Heart left ventricle (tissue), 16 donors: ENCODE measurements around the gene PRICKLE3. TPM values are rescaled to one million over a fixed set of nuclear protein-coding genes. Genes with fewer than 3 reads are reported as not detected.

Source experiments
- ATAC-seq, 4 donors: fragments of 200-7000 bp; cut with Tn5 transposase; one replicate each; pipeline ENCODE4 v1.9.1; 2020 to 2022; ENCODE audit warnings: moderate library complexity in 4 of 4, mild to moderate bottlenecking in 3 of 4, moderate number of reproducible peaks in 1 of 4
- DNase-seq, 5 donors: peaks; one replicate each; pipeline ENCODE4 v3.0.0-alpha.2; 2020
- H3K27ac ChIP-seq, 12 donors: fragments of 200-600 bp; sonication (generic) in 4 of 12; one replicate each; pipeline versions ENCODE4 v1.5.0 to v1.8.0; 2016 to 2022; ENCODE audit warnings: mild to moderate bottlenecking in 2 of 12
- H3K27me3 ChIP-seq, 9 donors: fragments of 200-600 bp; sonication (generic) in 2 of 9; one replicate each; pipeline versions ENCODE4 v1.5.1 to v1.8.0; 2016 to 2022; ENCODE audit warnings: mild to moderate bottlenecking in 3 of 9
- H3K36me3 ChIP-seq, 9 donors: fragments of 200-600 bp; sonication (generic) in 2 of 9; one replicate each; pipeline versions ENCODE4 v1.5.0 to v1.8.0; 2018 to 2022; ENCODE audit warnings: mild to moderate bottlenecking in 2 of 9
- H3K4me1 ChIP-seq, 12 donors: fragments of 200-600 bp; sonication (generic) in 4 of 12; one replicate each; pipeline versions ENCODE4 v1.5.0 to v1.8.0; 2016 to 2022; ENCODE audit warnings: mild to moderate bottlenecking in 3 of 12
- H3K4me3 ChIP-seq, 12 donors: fragments of 200-600 bp; sonication (generic) in 4 of 12; one replicate each; pipeline versions ENCODE4 v1.5.0 to v1.8.0; 2017 to 2022; ENCODE audit warnings: mild to moderate bottlenecking in 9 of 12, moderate library complexity in 4 of 12
- H3K9me3 ChIP-seq, 12 donors: fragments of 200-600 bp; sonication (generic) in 4 of 12; one replicate each; pipeline versions ENCODE4 v1.5.0 to v1.8.0; 2016 to 2022; ENCODE audit warnings: mild to moderate bottlenecking in 1 of 12
- POLR2A ChIP-seq, 2 donors: fragments of 450-650 bp; IDR thresholded peaks; one replicate each; pipeline ENCODE4 v1.6.1; 2017; ENCODE audit warnings: antibody characterized with exemption in 2 of 2, mild to moderate bottlenecking in 2 of 2, moderate library complexity in 2 of 2
- WGBS, 4 donors: extraction: QIAGEN DNeasy Blood & Tissue Kit in 2 of 4; methylation state at CpG; one replicate each; pipeline versions ENCODE4 v1.1.5 to v1.1.7; 2013 to 2018; 5-methylcytosine and 5-hydroxymethylcytosine counted together
- intact Hi-C, 10 donors: fragments of 100-400 bp; cut with DNase I; formaldehyde crosslinking; loops; one replicate each; pipeline versions ENCODE4 v1.11.1 to v1.14.2; 2022
- polyA plus RNA-seq, 2 donors: library from polyadenylated mRNA; stranded (reverse); fragments of 200-250 nt; gene quantifications; one replicate each; pipeline ENCODE4 v1.2.3, GENCODE V29; 2013
- total RNA-seq, 9 donors: library from RNA; depleted of rRNA in 2 of 9; stranded (reverse); fragments of >200 nt in 2 of 9; fragmentation: NEBNext Ultra II Directional in 3 of 9; extraction: Animal tissue kit (Norgen Biotek cat#: 25700) in 3 of 9; gene quantifications; one replicate each; pipeline versions ENCODE4 v1.1.0 to v1.2.4, GENCODE V29; 2016 to 2023
- TF ChIP-seq, protein P1 (sequence below), 12 donors: fragments of 200-600 bp; sonication (generic) in 4 of 12; IDR thresholded peaks; one replicate each; pipeline versions ENCODE4 v1.5.0 to v1.8.0; 2018 to 2022; ENCODE audit warnings: antibody characterized with exemption in 12 of 12, mild to moderate bottlenecking in 5 of 12
- donor health status: ischemic (EF 13 %, LVEDD 7.1; RV severe dilation, severe dysfunction).
- donor health status: healthy with polysubstance abuse.
- donor health status: DM: no; HTN: yes; CAD: no.
- donor health status: DM: no; HTN: no; CAD: no.
- donor health status: ischemic (EF 25% LVEDD 6.9; RV normal size, moderate dysfunction).
- donor health status: ischemic (EF 25% LVEDD 5.7; RV mildly dilated, moderate dysfunction).
- donor health status: healthy.
- donor health status: DM: yes; HTN: yes; CAD: no.
- donor health status: ischemic (EF 35%, LVEDD 5.7; RV mildly dilated, moderate dysfunction).
- donor health status: nonischemic (EF 11% LVEDD 7.7; RV severe dilation, severe dysfunction).
- donor health status: DM: yes; HTN: yes; CAD: no.
- donor health status: PGD.
- donor health status: ischemic (EF 29% LVEDD 5.4; RV normal size, mild dysfunction).
- donor health status: nonischemic (EF 23%, LVEDD 6.1; RV moderate dilation, normal function).

The PRICKLE3 gene
- total and polyA plus RNA-seq, 11 donors: 6.5 to 13.2 (median 9.3) TPM

DNA sequence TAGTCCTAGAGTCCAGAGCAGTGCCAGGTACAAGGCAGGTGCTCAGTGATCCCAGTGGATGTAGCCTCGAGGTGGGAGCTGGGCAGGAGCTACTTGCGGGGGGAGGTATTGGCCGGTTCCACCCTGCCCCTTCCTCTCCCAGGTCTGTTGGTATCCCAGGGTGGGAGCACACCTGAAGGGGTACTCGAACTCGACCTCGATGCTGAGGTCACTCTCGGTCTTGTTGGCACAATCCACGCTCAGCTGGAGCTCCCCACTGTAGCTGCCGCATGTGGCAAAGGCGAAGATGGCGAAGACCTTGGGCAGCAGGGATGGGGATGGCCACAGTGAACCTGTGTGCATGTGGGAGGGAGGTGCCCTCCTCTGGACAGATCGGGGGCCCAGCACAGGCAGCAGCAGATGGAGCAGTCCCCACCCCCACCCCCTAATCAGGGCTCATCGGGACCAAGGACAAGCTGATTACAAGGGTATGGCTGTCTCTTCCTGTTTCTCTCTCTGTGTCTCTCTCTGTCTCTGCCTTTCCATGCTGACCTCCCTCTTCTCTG, 11.4 kb upstream of the PRICKLE3 start:
- Histone ChIP-seq H3K9me3 (no peaks in the 10 kb centered on the region), H3K27ac (no peak overlapping the region), H3K4me3 (no peak overlapping the region), H3K27me3 (no peaks in the 10 kb centered on the region), H3K4me1 (peaks cover 0 to 11% (median 2%) of the 10 kb centered on the region in 12 donors), H3K36me3 (no peaks in the 10 kb centered on the region)
- WGBS, 4 donors: 64 to 77% (median 68%) methylated on average over 12 to 13 of the region's 13 CpGs
- no peak for ATAC-seq
- intact Hi-C loops: loop anchor here in 4 of 10 donors (5.0 to 10.0 kb wide), 4 partner anchors 67 to 727 kb away; partner anchors contain the start of genes CLCN5 (in 1 of the 4), FOXP3 (in 1 of the 4) and PPP1R3F (in 1 of the 4)
- no peak for TF ChIP-seq POLR2A (IDR thresholded peaks at IDR 0.05)
- TF ChIP-seq, protein P1, sequence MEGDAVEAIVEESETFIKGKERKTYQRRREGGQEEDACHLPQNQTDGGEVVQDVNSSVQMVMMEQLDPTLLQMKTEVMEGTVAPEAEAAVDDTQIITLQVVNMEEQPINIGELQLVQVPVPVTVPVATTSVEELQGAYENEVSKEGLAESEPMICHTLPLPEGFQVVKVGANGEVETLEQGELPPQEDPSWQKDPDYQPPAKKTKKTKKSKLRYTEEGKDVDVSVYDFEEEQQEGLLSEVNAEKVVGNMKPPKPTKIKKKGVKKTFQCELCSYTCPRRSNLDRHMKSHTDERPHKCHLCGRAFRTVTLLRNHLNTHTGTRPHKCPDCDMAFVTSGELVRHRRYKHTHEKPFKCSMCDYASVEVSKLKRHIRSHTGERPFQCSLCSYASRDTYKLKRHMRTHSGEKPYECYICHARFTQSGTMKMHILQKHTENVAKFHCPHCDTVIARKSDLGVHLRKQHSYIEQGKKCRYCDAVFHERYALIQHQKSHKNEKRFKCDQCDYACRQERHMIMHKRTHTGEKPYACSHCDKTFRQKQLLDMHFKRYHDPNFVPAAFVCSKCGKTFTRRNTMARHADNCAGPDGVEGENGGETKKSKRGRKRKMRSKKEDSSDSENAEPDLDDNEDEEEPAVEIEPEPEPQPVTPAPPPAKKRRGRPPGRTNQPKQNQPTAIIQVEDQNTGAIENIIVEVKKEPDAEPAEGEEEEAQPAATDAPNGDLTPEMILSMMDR (IDR thresholded peaks at IDR 0.05): no peak
- no peak for DNase-seq

DNA sequence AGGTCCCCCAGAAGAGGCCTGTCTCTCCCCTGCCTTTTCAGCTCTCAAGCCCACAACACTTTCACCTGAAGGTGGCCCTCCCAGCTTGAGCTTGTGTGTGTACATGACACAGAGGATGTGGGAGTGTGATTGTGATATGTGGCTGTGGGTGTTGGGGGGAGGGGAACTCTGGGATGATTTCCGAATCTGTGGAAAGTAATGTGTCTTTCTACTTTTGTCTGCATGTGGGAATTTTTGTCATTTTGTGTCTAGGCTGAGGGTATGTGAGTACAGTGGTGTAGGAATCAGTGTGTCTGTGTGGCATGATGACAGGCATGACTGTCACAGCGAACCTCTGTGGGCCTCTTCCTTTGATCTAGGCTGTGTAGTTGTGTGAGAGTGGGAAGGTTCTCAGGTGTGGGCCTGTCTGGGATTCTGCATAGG, 7.4 kb upstream of the PRICKLE3 start:
- intact Hi-C loops: loop anchor here in 4 of 10 donors (5.0 to 10.0 kb wide), 4 partner anchors 71 to 731 kb away; partner anchors contain the start of genes PPP1R3F (in 2 of the 4), CLCN5 (in 1 of the 4) and FOXP3 (in 1 of the 4)
- no peak for ATAC-seq
- Histone ChIP-seq H3K36me3 (no peaks in the 10 kb centered on the region), H3K9me3 (no peaks in the 10 kb centered on the region), H3K27me3 (no peaks in the 10 kb centered on the region), H3K4me1 (peaks cover 0 to 10% (median 2%) of the 10 kb centered on the region in 12 donors), H3K4me3 (no peak overlapping the region), H3K27ac (no peak overlapping the region)
- no peak for TF ChIP-seq POLR2A (IDR thresholded peaks at IDR 0.05)
- TF ChIP-seq, protein P1 (IDR thresholded peaks at IDR 0.05): no peak
- 60 to 78% (median 70%) methylated on average over 2 of the region's 2 CpGs for WGBS, 4 donors
- no peak for DNase-seq

DNA sequence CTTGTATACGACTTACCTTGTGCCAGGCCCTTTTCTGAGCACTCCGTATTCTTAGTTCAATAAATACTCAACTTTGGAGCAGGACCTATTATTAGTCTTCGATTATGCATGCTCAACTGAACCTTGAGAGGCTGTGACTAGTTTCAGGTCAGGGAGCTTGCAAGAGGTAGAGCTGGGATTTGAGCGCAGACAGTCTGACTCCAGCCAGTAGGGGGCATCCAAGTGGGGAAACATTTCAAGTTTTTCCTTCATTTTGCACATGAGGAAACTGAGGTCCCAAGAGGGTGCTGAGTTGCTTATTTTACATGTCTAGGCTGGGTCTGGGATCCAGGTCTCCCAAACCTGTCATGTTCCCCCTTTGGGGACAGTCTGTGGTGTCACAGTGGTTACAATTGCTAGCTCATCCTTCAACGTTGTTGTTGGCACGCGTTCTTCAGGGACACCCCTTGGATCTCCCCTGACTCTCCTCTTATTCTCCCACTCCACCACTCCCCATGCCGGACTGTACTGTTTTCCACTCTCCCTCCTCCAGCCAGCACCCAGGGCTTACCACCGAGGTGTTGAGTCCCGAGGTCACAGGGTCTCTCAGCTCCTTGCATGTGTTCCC, 6.7 kb upstream of the PRICKLE3 start:
- no peaks in the 10 kb centered on the region for H3K36me3 ChIP-seq
- H3K4me3 ChIP-seq: no peak overlapping the region
- intact Hi-C loops: loop anchor here in 4 of 10 donors (5.0 to 10.0 kb wide), 4 partner anchors 72 to 732 kb away; partner anchors contain the start of genes PPP1R3F (in 2 of the 4), CLCN5 (in 1 of the 4) and FOXP3 (in 1 of the 4)
- no peaks in the 10 kb centered on the region for H3K27me3 ChIP-seq
- H3K4me1 ChIP-seq: peaks cover 0 to 10% (median 2%) of the 10 kb centered on the region in 12 donors
- 61 to 66% (median 64%) methylated on average over 10 of the region's 10 CpGs for WGBS, 4 donors
- H3K27ac ChIP-seq: no peak overlapping the region
- no peak for ATAC-seq
- no peaks in the 10 kb centered on the region for H3K9me3 ChIP-seq
- DNase-seq: no peak
- no peak for TF ChIP-seq POLR2A (IDR thresholded peaks at IDR 0.05)
- TF ChIP-seq, protein P1 (IDR thresholded peaks at IDR 0.05): peak in 11 of 12 donors; percentile 20 to 56 (median 45)

DNA sequence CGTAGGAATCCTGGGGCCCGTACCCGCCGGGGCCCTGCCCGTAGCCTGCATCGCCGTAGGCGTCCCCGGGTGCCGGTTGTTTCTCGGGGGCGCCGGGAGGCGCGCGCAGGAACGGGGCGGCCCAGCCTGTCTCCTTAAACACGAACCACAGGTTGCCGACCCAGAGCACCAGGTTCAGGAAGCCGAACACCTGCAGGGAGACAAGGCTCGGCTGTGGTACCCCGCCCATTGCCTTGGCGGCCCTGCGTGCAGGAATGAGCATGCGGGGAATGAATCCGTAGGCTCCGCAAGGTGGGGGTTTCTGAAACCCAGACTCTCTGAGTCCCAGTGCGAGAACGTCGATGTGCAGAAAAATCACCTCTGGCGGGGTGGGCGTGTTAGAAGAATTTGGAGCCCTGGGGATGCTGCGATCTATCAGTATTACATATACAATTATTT, 5.4 kb upstream of the PRICKLE3 start:
- no peaks in the 10 kb centered on the region for H3K9me3 ChIP-seq
- TF ChIP-seq, protein P1 (IDR thresholded peaks at IDR 0.05): peak in 1 of 12 donors; percentile 8
- no peak for TF ChIP-seq POLR2A (IDR thresholded peaks at IDR 0.05)
- ATAC-seq: no peak
- DNase-seq: no peak
- no peaks in the 10 kb centered on the region for H3K27me3 ChIP-seq
- H3K4me1 ChIP-seq: peaks cover 0 to 10% (median 2%) of the 10 kb centered on the region in 12 donors
- 1 to 45% (median 23%) methylated on average over 13 to 34 of the region's 34 CpGs for WGBS, 4 donors
- intact Hi-C loops: loop anchor here in 4 of 10 donors (5.0 to 10.0 kb wide), 4 partner anchors 73 to 733 kb away; partner anchors contain the start of genes PPP1R3F (in 2 of the 4), CLCN5 (in 1 of the 4) and FOXP3 (in 1 of the 4)
- no peaks in the 10 kb centered on the region for H3K36me3 ChIP-seq
- peak overlapping the region; percentile 3 to 92 (median 87) for H3K27ac ChIP-seq
- peak overlapping the region; percentile 57 to 96 (median 72) for H3K4me3 ChIP-seq
